Neural progenitor cell (in vitro differentiated cells): ENCODE data around the gene PLEKHF1. TPM values are rescaled to one million over a fixed set of nuclear protein-coding genes. Genes with fewer than 3 reads are reported as not detected.

Experiments used
- DNase-seq: peaks from one replicate; pipeline ENCODE4 v3.0.0-alpha.2; 2016; ENCODE audit warnings: low spot score
- H2AFZ ChIP-seq: fragments of 200-600 bp; sonication (generic); replicated peaks from 2 replicates; pipeline ENCODE4 v1.6.1; 2016; ENCODE audit warnings: antibody characterized with exemption
- H3F3A ChIP-seq: fragments of 200-600 bp; sonication (generic); 2 replicates; pipeline ENCODE4 v1.6.1; 2016; ENCODE audit warnings: antibody characterized with exemption, low read depth
- H3K27ac ChIP-seq: fragments of 200-600 bp; sonication (generic); 2 replicates; pipeline ENCODE4 v1.5.1; 2016; ENCODE audit warnings: mild to moderate bottlenecking
- H3K27me3 ChIP-seq: fragments of 200-600 bp; sonication (generic); 2 replicates; pipeline ENCODE4 v1.6.1; 2016; ENCODE audit warnings: mild to moderate bottlenecking, moderate library complexity
- H3K36me3 ChIP-seq: fragments of 200-600 bp; sonication (generic); 2 replicates; pipeline ENCODE4 v1.5.1; 2016
- H3K4me1 ChIP-seq: fragments of 200-600 bp; sonication (generic); 2 replicates; pipeline ENCODE4 v1.6.1; 2016; ENCODE audit warnings: mixed run types
- H3K4me2 ChIP-seq: fragments of 200-600 bp; sonication (generic); 2 replicates; pipeline ENCODE4 v1.6.1; 2016
- H3K4me3 ChIP-seq: fragments of 200-600 bp; sonication (generic); 2 replicates; pipeline ENCODE4 v1.5.1; 2016
- H3K79me2 ChIP-seq: fragments of 200-600 bp; sonication (generic); 2 replicates; pipeline ENCODE4 v1.6.1; 2016; ENCODE audit warnings: low read depth
- H3K9ac ChIP-seq: fragments of 200-600 bp; sonication (generic); 2 replicates; pipeline ENCODE4 v1.6.1; 2016
- H3K9me3 ChIP-seq: fragments of 200-600 bp; sonication (generic); 2 replicates; pipeline ENCODE4 v1.5.1; 2016; ENCODE audit warnings: low read depth
- H4K20me1 ChIP-seq: fragments of 200-600 bp; sonication (generic); 2 replicates; pipeline ENCODE4 v1.6.1; 2016; ENCODE audit warnings: low read depth
- H3K27ac Mint-ChIP-seq: 3 replicates; pipeline ENCODE4 v1.8.0; 2021; ENCODE audit warnings: mixed read lengths
- H3K27me3 Mint-ChIP-seq: 2 replicates; pipeline ENCODE4 v1.8.0; 2022; ENCODE audit warnings: low read depth, mild to moderate bottlenecking, inconsistent platforms, moderate library complexity, mixed read lengths; ENCODE audit not compliant: insufficient read depth
- H3K36me3 Mint-ChIP-seq: 3 replicates; pipeline ENCODE4 v1.8.0; 2021; ENCODE audit warnings: mixed read lengths
- H3K4me1 Mint-ChIP-seq: 3 replicates; pipeline ENCODE4 v1.8.0; 2021; ENCODE audit warnings: mixed read lengths
- H3K4me3 Mint-ChIP-seq: 3 replicates; pipeline ENCODE4 v1.8.0; 2021; ENCODE audit warnings: mild to moderate bottlenecking, moderate library complexity, mixed read lengths
- H3K9me3 Mint-ChIP-seq: 3 replicates; pipeline ENCODE4 v1.8.0; 2020; ENCODE audit warnings: mixed read lengths
- EZH2 ChIP-seq: fragments of 200-600 bp; sonication (generic); IDR thresholded peaks from 2 replicates; pipeline ENCODE4 v1.6.1; 2017; ENCODE audit warnings: antibody characterized with exemption, mild to moderate bottlenecking, moderate library complexity
- EZH2phosphoT487 ChIP-seq: fragments of 200-600 bp; sonication (generic); IDR thresholded peaks from 2 replicates; pipeline ENCODE4 v1.6.1; 2017; ENCODE audit warnings: antibody characterized with exemption
- total RNA-seq: library from RNA; depleted of rRNA; stranded (reverse); fragments of >200 nt; gene quantifications from 2 replicates; pipeline ENCODE4 v1.2.3, GENCODE V29; 2015; ENCODE audit warnings: low replicate concordance
- TF ChIP-seq, protein P1 (sequence below): fragments of 200-600 bp; sonication (generic); IDR thresholded peaks from 2 replicates; pipeline ENCODE4 v1.5.1; 2017; ENCODE audit warnings: antibody characterized with exemption, mild to moderate bottlenecking

Gene PLEKHF1
- total RNA-seq, 1 donor from 2014 or later = 1.2 TPM

DNA sequence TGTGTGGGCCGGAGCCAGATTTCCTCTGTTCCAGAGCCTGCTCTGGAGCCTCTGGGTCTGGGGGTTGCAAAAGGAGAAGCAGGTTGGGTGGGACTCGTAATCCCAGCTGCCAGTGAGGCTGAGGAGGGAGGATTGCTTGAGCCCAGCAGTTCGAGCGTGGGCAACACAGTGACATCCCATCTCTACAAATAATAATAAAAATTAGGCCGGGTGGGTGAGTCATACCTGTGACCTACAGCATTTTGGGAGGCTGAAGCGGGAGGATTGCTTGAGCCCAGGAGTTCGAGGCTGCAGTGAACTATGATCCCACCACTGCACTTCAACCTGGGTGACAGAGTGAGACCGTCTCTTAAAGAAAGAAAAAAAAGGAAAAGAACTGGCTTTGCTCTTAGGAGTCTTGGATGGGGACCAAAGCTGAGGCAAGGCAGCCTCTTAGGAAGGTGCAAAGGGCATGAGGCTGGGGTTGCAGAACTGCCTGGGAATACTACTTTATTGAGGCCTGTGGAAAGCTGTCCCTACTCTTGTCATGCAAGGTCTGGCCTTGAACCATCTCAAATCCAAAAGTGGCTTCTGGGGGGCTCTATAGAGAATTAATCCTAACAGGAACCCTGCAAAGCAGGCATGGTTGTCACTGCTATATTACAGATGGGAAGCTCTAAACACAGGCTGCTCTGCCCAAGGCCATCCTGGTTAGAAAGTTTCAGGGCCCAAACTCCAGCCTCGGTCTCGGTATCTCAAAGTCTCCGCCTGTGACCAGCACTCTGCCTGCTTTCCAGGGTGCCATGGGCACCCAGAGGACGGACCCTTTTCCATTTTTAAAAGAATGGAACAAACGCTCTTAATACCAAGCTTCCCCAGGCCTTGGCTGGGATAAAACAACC is 50.7 kb downstream of the PLEKHF1 start:
- peak overlapping the region; percentile 93 for H3K4me3 Mint-ChIP-seq
- H3K27me3 Mint-ChIP-seq = peaks cover 2% of the 10 kb centered on the region

DNA sequence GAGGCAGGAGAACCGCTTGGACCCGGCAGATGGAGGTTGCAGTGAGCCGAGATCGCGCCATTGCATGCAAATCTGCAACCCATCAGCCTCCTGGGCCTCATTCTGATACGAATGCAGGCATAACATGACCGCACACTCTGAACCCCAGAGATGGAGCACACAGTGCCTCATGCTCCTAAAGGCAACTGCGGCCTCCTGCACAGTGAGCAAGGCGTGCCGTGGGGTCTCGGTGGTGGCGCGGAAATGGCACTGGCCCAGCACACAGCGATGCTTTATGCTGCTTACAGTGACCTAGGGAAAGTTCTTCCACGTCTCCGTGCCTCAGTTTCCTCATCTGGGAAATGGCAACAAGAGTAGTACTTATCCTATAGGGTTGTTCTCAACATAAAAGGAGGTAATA is 51.8 kb downstream of the PLEKHF1 start:
- Histone ChIP-seq H3F3A (peaks cover 22% of the 10 kb centered on the region), H3K27ac (no peak overlapping the region), H3K4me3 (no peak overlapping the region), H3K36me3 (no peaks in the 10 kb centered on the region), H3K9me3 (no peaks in the 10 kb centered on the region), H4K20me1 (no peaks in the 10 kb centered on the region), H3K4me1 (peaks cover 7% of the 10 kb centered on the region), H3K27me3 (no peaks in the 10 kb centered on the region), H3K79me2 (peaks cover 19% of the 10 kb centered on the region), H2AFZ (no peak overlapping the region), H3K4me2 (no peak overlapping the region), H3K9ac (no peak overlapping the region)
- Mint-ChIP-seq H3K9me3 (no peaks in the 10 kb centered on the region), H3K27ac (no peak overlapping the region), H3K4me3 (no peak overlapping the region), H3K4me1 (peaks cover 23% of the 10 kb centered on the region), H3K27me3 (peaks cover 2% of the 10 kb centered on the region), H3K36me3 (no peaks in the 10 kb centered on the region)
- no peak for DNase-seq
- TF ChIP-seq, protein P1, sequence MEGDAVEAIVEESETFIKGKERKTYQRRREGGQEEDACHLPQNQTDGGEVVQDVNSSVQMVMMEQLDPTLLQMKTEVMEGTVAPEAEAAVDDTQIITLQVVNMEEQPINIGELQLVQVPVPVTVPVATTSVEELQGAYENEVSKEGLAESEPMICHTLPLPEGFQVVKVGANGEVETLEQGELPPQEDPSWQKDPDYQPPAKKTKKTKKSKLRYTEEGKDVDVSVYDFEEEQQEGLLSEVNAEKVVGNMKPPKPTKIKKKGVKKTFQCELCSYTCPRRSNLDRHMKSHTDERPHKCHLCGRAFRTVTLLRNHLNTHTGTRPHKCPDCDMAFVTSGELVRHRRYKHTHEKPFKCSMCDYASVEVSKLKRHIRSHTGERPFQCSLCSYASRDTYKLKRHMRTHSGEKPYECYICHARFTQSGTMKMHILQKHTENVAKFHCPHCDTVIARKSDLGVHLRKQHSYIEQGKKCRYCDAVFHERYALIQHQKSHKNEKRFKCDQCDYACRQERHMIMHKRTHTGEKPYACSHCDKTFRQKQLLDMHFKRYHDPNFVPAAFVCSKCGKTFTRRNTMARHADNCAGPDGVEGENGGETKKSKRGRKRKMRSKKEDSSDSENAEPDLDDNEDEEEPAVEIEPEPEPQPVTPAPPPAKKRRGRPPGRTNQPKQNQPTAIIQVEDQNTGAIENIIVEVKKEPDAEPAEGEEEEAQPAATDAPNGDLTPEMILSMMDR = no peak
- TF ChIP-seq EZH2phosphoT487 = no peak
- TF ChIP-seq EZH2 = no peak

More for the DNA sequence above, 50.7 kb downstream of the PLEKHF1 start:
- H3K4me3 ChIP-seq = peak overlapping the region; percentile 99
- DNase-seq = no peak
- H3F3A ChIP-seq = peaks cover 22% of the 10 kb centered on the region
- peak overlapping the region; percentile 94 for H3K27ac Mint-ChIP-seq
- H2AFZ ChIP-seq = no peak overlapping the region
- H3K27ac ChIP-seq = no peak overlapping the region
- H3K27me3 ChIP-seq = no peaks in the 10 kb centered on the region
- H4K20me1 ChIP-seq = no peaks in the 10 kb centered on the region
- H3K4me1 ChIP-seq = peaks cover 7% of the 10 kb centered on the region
- H3K36me3 Mint-ChIP-seq = no peaks in the 10 kb centered on the region
- no peaks in the 10 kb centered on the region for H3K9me3 Mint-ChIP-seq
- no peak for TF ChIP-seq EZH2phosphoT487
- no peaks in the 10 kb centered on the region for H3K9me3 ChIP-seq
- no peaks in the 10 kb centered on the region for H3K36me3 ChIP-seq
- H3K79me2 ChIP-seq = peaks cover 19% of the 10 kb centered on the region
- H3K4me2 ChIP-seq = peak overlapping the region; percentile 92
- H3K4me1 Mint-ChIP-seq = peaks cover 23% of the 10 kb centered on the region
- no peak overlapping the region for H3K9ac ChIP-seq

DNA sequence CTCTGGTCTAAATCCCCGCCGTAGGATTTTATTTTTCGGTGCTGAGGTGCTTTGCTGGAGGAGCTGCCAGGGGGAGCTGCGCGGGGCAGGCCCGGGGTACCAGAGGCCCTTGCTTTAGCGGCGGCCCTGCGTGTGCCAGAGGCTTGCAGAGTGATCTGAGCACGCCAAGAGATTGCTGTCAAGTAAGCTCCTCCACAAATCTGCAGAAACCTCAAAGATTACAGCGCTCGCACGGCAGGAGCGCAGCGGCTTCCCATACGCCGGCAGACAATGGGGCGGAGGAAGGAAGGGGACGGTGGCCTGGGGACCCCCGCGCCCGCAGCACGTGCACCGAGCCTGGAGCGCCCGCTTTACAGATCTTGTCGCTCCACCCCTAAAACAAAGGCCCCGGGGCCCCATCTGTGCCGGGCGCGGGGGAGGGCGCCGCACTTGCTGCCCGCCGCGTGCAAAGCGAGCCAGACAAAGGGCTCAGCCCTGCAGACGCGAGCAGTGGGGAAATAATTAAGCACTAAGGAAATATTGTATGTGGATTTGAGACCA is 58.9 kb downstream of the PLEKHF1 start:
- Mint-ChIP-seq H3K4me3 (peak overlapping the region; percentile 76), H3K9me3 (no peaks in the 10 kb centered on the region), H3K36me3 (no peaks in the 10 kb centered on the region), H3K27me3 (peaks cover 10% of the 10 kb centered on the region), H3K4me1 (peaks cover 21% of the 10 kb centered on the region), H3K27ac (peak overlapping the region; percentile 50)
- peak; percentile 71 for DNase-seq
- H3K9me3 ChIP-seq = no peaks in the 10 kb centered on the region
- H3K36me3 ChIP-seq = no peaks in the 10 kb centered on the region
- no peak overlapping the region for H3K9ac ChIP-seq
- H3K27me3 ChIP-seq = no peaks in the 10 kb centered on the region
- H3K27ac ChIP-seq = no peak overlapping the region
- peak overlapping the region; percentile 91 for H2AFZ ChIP-seq
- H3K79me2 ChIP-seq = no peaks in the 10 kb centered on the region
- H3K4me3 ChIP-seq = peak overlapping the region; percentile 4
- H3F3A ChIP-seq = peaks cover 21% of the 10 kb centered on the region
- peaks cover 16% of the 10 kb centered on the region for H3K4me1 ChIP-seq
- TF ChIP-seq EZH2phosphoT487 = no peak
- peak overlapping the region; percentile 45 for H3K4me2 ChIP-seq
- H4K20me1 ChIP-seq = no peaks in the 10 kb centered on the region

DNA sequence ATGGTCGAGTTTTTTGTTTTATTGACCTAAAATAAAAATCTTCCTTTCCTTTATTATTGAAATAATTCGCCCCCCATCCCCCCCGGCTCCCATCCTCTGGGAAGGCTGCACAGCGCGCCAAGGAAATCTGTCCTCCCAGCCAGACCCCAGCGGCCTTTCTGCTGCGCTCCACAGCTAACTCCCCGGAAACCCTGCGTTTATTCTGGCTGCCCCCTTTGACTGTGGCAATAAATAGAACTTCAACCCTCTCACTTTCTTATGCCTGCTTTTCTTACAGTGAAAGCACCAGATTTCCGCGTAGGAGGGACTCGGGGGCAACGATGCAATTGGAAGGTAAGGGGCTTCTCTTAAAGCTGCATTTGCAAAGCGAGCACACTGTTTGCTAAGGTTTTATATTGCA is 59.5 kb downstream of the PLEKHF1 start:
- peaks cover 21% of the 10 kb centered on the region for H3K4me1 Mint-ChIP-seq
- no peaks in the 10 kb centered on the region for H3K27me3 ChIP-seq
- no peak overlapping the region for H3K4me3 ChIP-seq
- peak overlapping the region; percentile 91 for H2AFZ ChIP-seq
- DNase-seq = no peak
- H3K9ac ChIP-seq = no peak overlapping the region
- peak overlapping the region; percentile 78 for H3K27ac Mint-ChIP-seq
- H3K36me3 Mint-ChIP-seq = no peaks in the 10 kb centered on the region
- H3K27ac ChIP-seq = no peak overlapping the region
- peak overlapping the region; percentile 76 for H3K4me3 Mint-ChIP-seq
- peaks cover 10% of the 10 kb centered on the region for H3K27me3 Mint-ChIP-seq
- H3K9me3 ChIP-seq = no peaks in the 10 kb centered on the region
- peaks cover 16% of the 10 kb centered on the region for H3K4me1 ChIP-seq
- H3F3A ChIP-seq = peaks cover 21% of the 10 kb centered on the region
- TF ChIP-seq EZH2 (no peak), EZH2phosphoT487 (no peak)
- TF ChIP-seq, protein P1 = no peak
- no peaks in the 10 kb centered on the region for H4K20me1 ChIP-seq
- no peaks in the 10 kb centered on the region for H3K9me3 Mint-ChIP-seq
- H3K36me3 ChIP-seq = no peaks in the 10 kb centered on the region
- no peaks in the 10 kb centered on the region for H3K79me2 ChIP-seq
- peak overlapping the region; percentile 45 for H3K4me2 ChIP-seq

Other genes starting within 250 kb of the PLEKHF1 start
- gene VSTM2B, start 139.5 kb upstream of the PLEKHF1 start, total RNA-seq = 0.59 TPM in 1 of 2 replicates, not detected in the other
- gene POP4, start 59.2 kb upstream of the PLEKHF1 start, total RNA-seq = 41.0 and 77.8 TPM in 2 replicates
- gene C19orf12, start 49.8 kb downstream of the PLEKHF1 start, total RNA-seq = 27.5 and 28.2 TPM in 2 replicates
- 31.4 and 34.5 TPM in 2 replicates for gene CCNE1, start 146.5 kb downstream of the PLEKHF1 start, total RNA-seq